Activated CD8-positive, alpha-beta memory T cell treated with anti-CD3 and anti-CD28 coated beads for 36 hours (primary cell): ENCODE data around the gene GNL2. TPM values are rescaled to one million over a fixed set of nuclear protein-coding genes. Genes with fewer than 3 reads are reported as not detected.

Experiments used
- CTCF ChIA-PET: fragments of 350-600 bp; sonication (Branson Sonifier 250); formaldehyde crosslinking; loops from one replicate; lab custom pipeline; 2021; ENCODE audit warnings: antibody characterized with exemption; lab: Charles Lee
- POLR2A ChIA-PET: fragments of 350-600 bp; sonication (Branson Sonifier 250); formaldehyde crosslinking; loops from one replicate; lab custom pipeline; 2021; ENCODE audit warnings: antibody characterized with exemption; lab: Charles Lee
- total RNA-seq, 2 experiments: library from RNA; stranded (reverse); gene quantifications; one replicate each; pipeline ENCODE4 v1.2.3, GENCODE V29; 2021

GNL2 gene
- total RNA-seq: 10 to 100 TPM; 95.3 to 97.4 TPM

- CTCF ChIA-PET: interaction anchor here (0.6 to 1.4 kb wide), 4 partner anchors 42 to 86 kb away, joined by 3 to 4 read pairs (median 3); partner anchors contain the start of gene SNIP1
- POLR2A ChIA-PET: interaction anchor here (0.6 kb wide), 1 partner anchor 92 kb away, joined by 4 read pairs; no protein-coding TSS in a partner anchor
Observed at GRCh38 chr1:37595440-37596181, at the start of gene GNL2. Gene GNL2, minus strand, starts transcription at chr1:37595937. Its CDS starts 115 bp downstream, at chr1:37595822.

GRCh38 chr1:37641059-37641458 lies 45.3 kb upstream of the GNL2 start:
- CTCF ChIA-PET: no interaction called here
- POLR2A ChIA-PET: no interaction called here

GRCh38 chr1:37636435-37636834 lies 40.7 kb upstream of the GNL2 start:
- POLR2A ChIA-PET: no interaction called here
- CTCF ChIA-PET: no interaction called here

- ChIA-PET CTCF (interaction anchor here (0.9 kb wide), 1 partner anchor 32 kb away, joined by 3 read pairs; no protein-coding TSS in a partner anchor), POLR2A (no interaction called here)
Observed at GRCh38 chr1:37634992-37635902, 39.5 kb upstream of the GNL2 start.

- POLR2A ChIA-PET: no interaction called here
- CTCF ChIA-PET: interaction anchor here (0.6 to 0.9 kb wide), 2 partner anchors 31 to 51 kb away, joined by 3 read pairs; no protein-coding TSS in a partner anchor
Observed at GRCh38 chr1:37634244-37634991, 38.7 kb upstream of the GNL2 start, which contains the start of gene RSPO1. Gene RSPO1, minus strand, starts transcription at chr1:37634892. Its CDS starts 5,231 bp downstream, at chr1:37629661.

GRCh38 chr1:37633938-37634243 lies 38.2 kb upstream of the GNL2 start:
- ChIA-PET CTCF (interaction anchor here (0.6 kb wide), 1 partner anchor 52 kb away, joined by 3 read pairs; no protein-coding TSS in a partner anchor), POLR2A (no interaction called here)

- POLR2A ChIA-PET: no interaction called here
- CTCF ChIA-PET: interaction anchor here (0.6 kb wide), 1 partner anchor 52 kb away, joined by 3 read pairs; no protein-coding TSS in a partner anchor
Observed at GRCh38 chr1:37633040-37633937, 37.6 kb upstream of the GNL2 start.

- CTCF ChIA-PET: no interaction called here
- POLR2A ChIA-PET: no interaction called here
Observed at GRCh38 chr1:37631036-37631435, 35.3 kb upstream of the GNL2 start.

- CTCF ChIA-PET: no interaction called here
- POLR2A ChIA-PET: no interaction called here
Observed at GRCh38 chr1:37630426-37631028, 34.8 kb upstream of the GNL2 start.

- ChIA-PET CTCF (no interaction called here), POLR2A (no interaction called here)
Observed at GRCh38 chr1:37629726-37630425, 34.1 kb upstream of the GNL2 start.

- ChIA-PET POLR2A (no interaction called here), CTCF (no interaction called here)
Observed at GRCh38 chr1:37629008-37629407, 33.3 kb upstream of the GNL2 start.

GRCh38 chr1:37628026-37628556 lies 32.4 kb upstream of the GNL2 start:
- ChIA-PET POLR2A (no interaction called here), CTCF (no interaction called here)

GRCh38 chr1:37622131-37622530 lies 26.4 kb upstream of the GNL2 start:
- CTCF ChIA-PET: no interaction called here
- POLR2A ChIA-PET: no interaction called here

- POLR2A ChIA-PET: no interaction called here
- CTCF ChIA-PET: no interaction called here
Observed at GRCh38 chr1:37621326-37621870, 25.7 kb upstream of the GNL2 start.

GRCh38 chr1:37620707-37621106 lies 25.0 kb upstream of the GNL2 start:
- ChIA-PET POLR2A (no interaction called here), CTCF (no interaction called here)

GRCh38 chr1:37616330-37616729 lies 20.6 kb upstream of the GNL2 start:
- ChIA-PET POLR2A (interaction anchor here (0.6 kb wide), 1 partner anchor 82 kb away, joined by 3 read pairs; no protein-coding TSS in a partner anchor), CTCF (interaction anchor here (1.0 kb wide), 1 partner anchor 13 kb away, joined by 3 read pairs; no protein-coding TSS in a partner anchor)

- ChIA-PET POLR2A (no interaction called here), CTCF (interaction anchor here (1.4 kb wide), 1 partner anchor 15 kb away, joined by 3 read pairs; no protein-coding TSS in a partner anchor)
Observed at GRCh38 chr1:37614105-37614504, 18.4 kb upstream of the GNL2 start.
